ENCODE data around the gene GPX1.
A peak's percentile ranks its signal among the peaks of the same experiment; 100 is the strongest.
"Not testable (repeated sequence)": the region's sequence is repeated elsewhere in the genome, so short reads cannot be mapped to it uniquely, and the experiment has no call there.

The GPX1 gene

GRCh38 chr3:49358217-49358883, at the start of gene GPX1:
Gene GPX1 (minus strand): TSS chr3:49358353. CDS start chr3:49358278, 75 bp downstream.
- FAIRE-seq: no peak
- DNase-seq (ENCODE audit: insufficient read length, low spot score): peak; percentile 78
- peak; percentile 44 for TF ChIP-seq POLR2A (IDR thresholded peaks at IDR 0.05; ENCODE audit: low read depth, low read length)

- no peak for FAIRE-seq
- no peak for TF ChIP-seq POLR2A (IDR thresholded peaks at IDR 0.05; ENCODE audit: low read depth, low read length)
- no peak for DNase-seq (ENCODE audit: insufficient read length, low spot score)
Observed at GRCh38 chr3:49406571-49407565, 48.7 kb upstream of the GPX1 start.

GRCh38 chr3:49405570-49405969, 47.4 kb upstream of the GPX1 start:
- not testable (repeated sequence) for FAIRE-seq; DNase-seq (ENCODE audit: insufficient read length, low spot score)

- DNase-seq (ENCODE audit: insufficient read length, low spot score) (no peak), FAIRE-seq (no peak)
- TF ChIP-seq POLR2A (IDR thresholded peaks at IDR 0.05; ENCODE audit: low read depth, low read length): no peak
Observed at GRCh38 chr3:49403891-49404290, 45.7 kb upstream of the GPX1 start.

GRCh38 chr3:49401766-49402165, 43.6 kb upstream of the GPX1 start:
- FAIRE-seq (no peak), DNase-seq (ENCODE audit: insufficient read length, low spot score) (no peak)
- TF ChIP-seq POLR2A (IDR thresholded peaks at IDR 0.05; ENCODE audit: low read depth, low read length): no peak

- TF ChIP-seq POLR2A (IDR thresholded peaks at IDR 0.05; ENCODE audit: low read depth, low read length): no peak
- DNase-seq (ENCODE audit: insufficient read length, low spot score) (no peak), FAIRE-seq (no peak)
Observed at GRCh38 chr3:49399461-49399860, 41.3 kb upstream of the GPX1 start.

- DNase-seq (ENCODE audit: insufficient read length, low spot score) (no peak), FAIRE-seq (no peak)
- no peak for TF ChIP-seq POLR2A (IDR thresholded peaks at IDR 0.05; ENCODE audit: low read depth, low read length)
Observed at GRCh38 chr3:49397470-49397869, 39.3 kb upstream of the GPX1 start.

GRCh38 chr3:49391310-49391709, 33.2 kb upstream of the GPX1 start:
- not testable (repeated sequence) for FAIRE-seq; DNase-seq (ENCODE audit: insufficient read length, low spot score)

- TF ChIP-seq POLR2A (IDR thresholded peaks at IDR 0.05; ENCODE audit: low read depth, low read length): no peak
- no peak for DNase-seq (ENCODE audit: insufficient read length, low spot score)
- no peak for FAIRE-seq
Observed at GRCh38 chr3:49389297-49389696, 31.1 kb upstream of the GPX1 start.

- TF ChIP-seq POLR2A (IDR thresholded peaks at IDR 0.05; ENCODE audit: low read depth, low read length): no peak
- FAIRE-seq: no peak
Observed at GRCh38 chr3:49388289-49388820, 30.2 kb upstream of the GPX1 start.

GRCh38 chr3:49387721-49388120, 29.6 kb upstream of the GPX1 start:
- no peak for DNase-seq (ENCODE audit: insufficient read length, low spot score)

More at GRCh38 chr3:49388289-49388820, 30.2 kb upstream of the GPX1 start:
- DNase-seq (ENCODE audit: insufficient read length, low spot score): no peak

GRCh38 chr3:49386056-49386756, 28.1 kb upstream of the GPX1 start:
- no peak for TF ChIP-seq POLR2A (IDR thresholded peaks at IDR 0.05; ENCODE audit: low read depth, low read length)
- FAIRE-seq: no peak
- no peak for DNase-seq (ENCODE audit: insufficient read length, low spot score)

More at GRCh38 chr3:49387721-49388120, 29.6 kb upstream of the GPX1 start:
- TF ChIP-seq POLR2A (IDR thresholded peaks at IDR 0.05; ENCODE audit: low read depth, low read length): no peak
- no peak for FAIRE-seq

GRCh38 chr3:49385617-49386016, 27.5 kb upstream of the GPX1 start:
- no peak for TF ChIP-seq POLR2A (IDR thresholded peaks at IDR 0.05; ENCODE audit: low read depth, low read length)
- DNase-seq (ENCODE audit: insufficient read length, low spot score): no peak
- FAIRE-seq: no peak

- DNase-seq (ENCODE audit: insufficient read length, low spot score): no peak
- FAIRE-seq: no peak
- TF ChIP-seq POLR2A (IDR thresholded peaks at IDR 0.05; ENCODE audit: low read depth, low read length): no peak
Observed at GRCh38 chr3:49383387-49383786, 25.2 kb upstream of the GPX1 start.

Measured in H54 (cell line).